Measurements from ENCODE around the gene NXPH2.

The NXPH2 gene

GRCh38 chr2:138630164-138630563 lies 150.0 kb downstream of the NXPH2 start:
- no peak overlapping the region for H3K4me3 ChIP-seq (ENCODE audit: low read depth, low read length)
- DNase-seq (ENCODE audit: low read depth, low spot score) = no peak
- ChIA-PET POLR2A (no interaction called here), CTCF (no interaction called here)
- no peak for TF ChIP-seq CTCF (IDR thresholded peaks at IDR 0.05; ENCODE audit: insufficient read depth, low read length, missing control alignments)

GRCh38 chr2:138626148-138626547 lies 154.0 kb downstream of the NXPH2 start:
- TF ChIP-seq CTCF (IDR thresholded peaks at IDR 0.05; ENCODE audit: insufficient read depth, low read length, missing control alignments) = no peak
- POLR2A ChIA-PET = no interaction called here
- no peak overlapping the region for H3K4me3 ChIP-seq (ENCODE audit: low read depth, low read length)
- DNase-seq (ENCODE audit: low read depth, low spot score) = no peak
- CTCF ChIA-PET = no interaction called here

- DNase-seq (ENCODE audit: low read depth, low spot score) = no peak
- POLR2A ChIA-PET = no interaction called here
- TF ChIP-seq CTCF (IDR thresholded peaks at IDR 0.05; ENCODE audit: insufficient read depth, low read length, missing control alignments) = no peak
- H3K4me3 ChIP-seq (ENCODE audit: low read depth, low read length) = no peak overlapping the region
- CTCF ChIA-PET = no interaction called here
Observed at GRCh38 chr2:138622613-138623012, 157.6 kb downstream of the NXPH2 start.

- no peak for TF ChIP-seq CTCF (IDR thresholded peaks at IDR 0.05; ENCODE audit: insufficient read depth, low read length, missing control alignments)
- H3K4me3 ChIP-seq (ENCODE audit: low read depth, low read length) = no peak overlapping the region
- ChIA-PET POLR2A (no interaction called here), CTCF (no interaction called here)
- DNase-seq (ENCODE audit: low read depth, low spot score) = no peak
Observed at GRCh38 chr2:138621139-138621538, 159.1 kb downstream of the NXPH2 start.

- DNase-seq (ENCODE audit: low read depth, low spot score) = no peak
- ChIA-PET CTCF (no interaction called here), POLR2A (no interaction called here)
- no peak overlapping the region for H3K4me3 ChIP-seq (ENCODE audit: low read depth, low read length)
- TF ChIP-seq CTCF (IDR thresholded peaks at IDR 0.05; ENCODE audit: insufficient read depth, low read length, missing control alignments) = no peak
Observed at GRCh38 chr2:138620431-138620830, 159.8 kb downstream of the NXPH2 start.

Measured in AG04449 (cell line).